ENCODE measurements around the gene ALOXE3.

ALOXE3 gene

DNA sequence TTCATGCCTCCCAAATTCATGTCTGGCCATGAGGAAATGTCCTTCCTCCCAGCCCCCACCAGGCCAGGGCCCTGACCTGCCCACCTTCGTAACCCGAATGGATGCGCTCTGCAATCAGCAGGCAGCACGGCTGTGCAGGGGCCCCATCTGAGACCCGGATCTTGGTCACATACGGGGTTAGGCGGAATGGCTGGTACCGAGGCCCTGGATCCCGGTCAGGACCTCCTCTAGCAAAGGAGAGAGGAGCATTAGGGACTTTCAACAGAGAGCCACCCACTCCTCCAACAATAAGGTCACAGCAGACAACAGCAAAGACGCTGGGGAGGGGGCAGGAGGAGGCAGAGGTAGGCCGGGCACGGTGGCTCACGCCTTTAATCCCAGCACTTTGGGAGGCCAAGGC is 30.2 kb upstream of the ALOXE3 start:
- ChIA-PET CTCF (interaction anchor here (5.4 kb wide), 1 partner anchor 9 kb away, joined by 67 read pairs; no protein-coding TSS in a partner anchor), POLR2A (interaction anchor here (1.1 to 1.3 kb wide), 2 partner anchors 9 to 25 kb away, joined by 3 to 6 read pairs; no protein-coding TSS in a partner anchor)
- DNase-seq (ENCODE audit: extremely low spot score), result no peak
- TF ChIP-seq, protein P1, sequence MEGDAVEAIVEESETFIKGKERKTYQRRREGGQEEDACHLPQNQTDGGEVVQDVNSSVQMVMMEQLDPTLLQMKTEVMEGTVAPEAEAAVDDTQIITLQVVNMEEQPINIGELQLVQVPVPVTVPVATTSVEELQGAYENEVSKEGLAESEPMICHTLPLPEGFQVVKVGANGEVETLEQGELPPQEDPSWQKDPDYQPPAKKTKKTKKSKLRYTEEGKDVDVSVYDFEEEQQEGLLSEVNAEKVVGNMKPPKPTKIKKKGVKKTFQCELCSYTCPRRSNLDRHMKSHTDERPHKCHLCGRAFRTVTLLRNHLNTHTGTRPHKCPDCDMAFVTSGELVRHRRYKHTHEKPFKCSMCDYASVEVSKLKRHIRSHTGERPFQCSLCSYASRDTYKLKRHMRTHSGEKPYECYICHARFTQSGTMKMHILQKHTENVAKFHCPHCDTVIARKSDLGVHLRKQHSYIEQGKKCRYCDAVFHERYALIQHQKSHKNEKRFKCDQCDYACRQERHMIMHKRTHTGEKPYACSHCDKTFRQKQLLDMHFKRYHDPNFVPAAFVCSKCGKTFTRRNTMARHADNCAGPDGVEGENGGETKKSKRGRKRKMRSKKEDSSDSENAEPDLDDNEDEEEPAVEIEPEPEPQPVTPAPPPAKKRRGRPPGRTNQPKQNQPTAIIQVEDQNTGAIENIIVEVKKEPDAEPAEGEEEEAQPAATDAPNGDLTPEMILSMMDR (IDR thresholded peaks at IDR 0.05; ENCODE audit: control extremely low read depth, extremely low read depth, low read depth, missing control alignments), result no peak

- POLR2A ChIA-PET, result interaction anchor here (1.1 to 1.3 kb wide), 2 partner anchors 9 to 25 kb away, joined by 3 to 6 read pairs; no protein-coding TSS in a partner anchor
- CTCF ChIA-PET, result interaction anchor here (5.4 kb wide), 1 partner anchor 8 kb away, joined by 67 read pairs; no protein-coding TSS in a partner anchor
- no peak for DNase-seq (ENCODE audit: extremely low spot score)
- TF ChIP-seq, protein P1 (IDR thresholded peaks at IDR 0.05; ENCODE audit: control extremely low read depth, extremely low read depth, low read depth, missing control alignments), result no peak
Observed at GRCh38 chr17:8147805-8148404, 29.6 kb upstream of the ALOXE3 start.

- no peak for DNase-seq (ENCODE audit: extremely low spot score)
- CTCF ChIA-PET, result interaction anchor here (5.4 kb wide), 1 partner anchor 7 kb away, joined by 67 read pairs; no protein-coding TSS in a partner anchor
- TF ChIP-seq, protein P1 (IDR thresholded peaks at IDR 0.05; ENCODE audit: control extremely low read depth, extremely low read depth, low read depth, missing control alignments), result no peak
- POLR2A ChIA-PET, result interaction anchor here (1.0 to 4.0 kb wide), 3 partner anchors 9 to 26 kb away, joined by 3 to 17 read pairs (median 5); no protein-coding TSS in a partner anchor
Observed at GRCh38 chr17:8147141-8147804, 29.0 kb upstream of the ALOXE3 start.

GRCh38 chr17:8146381-8147140 is 28.2 kb upstream of the ALOXE3 start:
- POLR2A ChIA-PET, result interaction anchor here (1.0 to 4.0 kb wide), 2 partner anchors 10 to 11 kb away, joined by 5 to 17 read pairs; no protein-coding TSS in a partner anchor
- TF ChIP-seq, protein P1 (IDR thresholded peaks at IDR 0.05; ENCODE audit: control extremely low read depth, extremely low read depth, low read depth, missing control alignments), result no peak
- CTCF ChIA-PET, result interaction anchor here (0.6 kb wide), 1 partner anchor 13 kb away, joined by 3 read pairs; no protein-coding TSS in a partner anchor
- no peak for DNase-seq (ENCODE audit: extremely low spot score)

- no peak for DNase-seq (ENCODE audit: extremely low spot score)
- TF ChIP-seq, protein P1 (IDR thresholded peaks at IDR 0.05; ENCODE audit: control extremely low read depth, extremely low read depth, low read depth, missing control alignments), result no peak
- ChIA-PET POLR2A (interaction anchor here (0.6 to 4.0 kb wide), 3 partner anchors 10 to 308 kb away, joined by 3 to 17 read pairs (median 4); no protein-coding TSS in a partner anchor), CTCF (interaction anchor here (0.6 kb wide), 1 partner anchor 13 kb away, joined by 3 read pairs; no protein-coding TSS in a partner anchor)
Observed at GRCh38 chr17:8145811-8146210, 27.5 kb upstream of the ALOXE3 start.
